ENCODE results near the gene COPS7A. TPM values are rescaled to one million over a fixed set of nuclear protein-coding genes. Genes with fewer than 3 reads are reported as not detected.

Gene COPS7A
- total RNA-seq = 10 to 100 TPM; 61.3 to 71.2 TPM
- long read RNA-seq, transcript COPS7A-215 (8 exons, 2,127 nt) = major isoform, 125 of 228 reads
- long read RNA-seq, transcript COPS7A-202 (7 exons, 1,718 nt) = minor isoform, 20 of 228 reads
- long read RNA-seq, transcript COPS7A-210 (8 exons, 1,832 nt) = minor isoform, 34 of 228 reads
- long read RNA-seq, transcript COPS7A-201 (8 exons, 1,721 nt) = minor isoform, 27 of 228 reads
- long read RNA-seq, partial matches to known transcripts = 6 of 228 reads
- long read RNA-seq, other reads (novel, unspliced or antisense) = 9 of 228 reads

- peak; percentile 98 to 99 for ATAC-seq
- DNase-seq = peak; percentile 99
- intact Hi-C loops (cut with DNase I) = loop anchor here in 1 of 2 donors (2.0 kb wide), 1 partner anchor 61 kb away; the partner anchor contains the start of gene ING4
These were observed at the start of gene COPS7A for GRCh38 chr12:6723607-6724408. Gene COPS7A (plus strand): TSS chr12:6724046. CDS start chr12:6724657, 611 bp downstream.

GRCh38 chr12:6676962-6677361, 46.9 kb upstream of the COPS7A start:
- DNase-seq = no peak
- intact Hi-C loops (cut with DNase I) = no loop called here
- ATAC-seq = no peak

- ATAC-seq = no peak
- no peak for DNase-seq
- intact Hi-C loops (cut with DNase I) = no loop called here
These were observed 39.2 kb upstream of the COPS7A start for GRCh38 chr12:6684609-6685008.

GRCh38 chr12:6685814-6686213, 38.0 kb upstream of the COPS7A start:
- ATAC-seq (no peak), DNase-seq (no peak)
- intact Hi-C loops (cut with DNase I) = no loop called here

GRCh38 chr12:6688543-6688998, 35.3 kb upstream of the COPS7A start:
- ATAC-seq (peak in 1 of 2 donors; percentile 0), DNase-seq (peak; percentile 50)
- intact Hi-C loops (cut with DNase I) = no loop called here

GRCh38 chr12:6688999-6689882, 34.6 kb upstream of the COPS7A start, which contains the start of gene ZNF384:
Gene ZNF384 (minus strand): TSS chr12:6689375. CDS start chr12:6679520, 9,855 bp downstream.
- DNase-seq = peak; percentile 97
- peak; percentile 92 to 93 for ATAC-seq
- intact Hi-C loops (cut with DNase I) = loop anchor here in 1 of 2 donors (1.0 kb wide), 1 partner anchor 26 kb away; the partner anchor contains the start of gene ING4

GRCh38 chr12:6691473-6691872, 32.4 kb upstream of the COPS7A start:
- intact Hi-C loops (cut with DNase I) = loop anchor here in 1 of 2 donors (10.0 kb wide), 1 partner anchor 77 kb away; no protein-coding TSS in a partner anchor
- DNase-seq = no peak
- no peak for ATAC-seq

- DNase-seq (no peak), ATAC-seq (no peak)
- intact Hi-C loops (cut with DNase I) = loop anchor here in 1 of 2 donors (10.0 kb wide), 1 partner anchor 78 kb away; no protein-coding TSS in a partner anchor
These were observed 31.0 kb upstream of the COPS7A start for GRCh38 chr12:6692888-6693287.

GRCh38 chr12:6693832-6694355, 30.0 kb upstream of the COPS7A start:
- ATAC-seq = no peak
- intact Hi-C loops (cut with DNase I) = loop anchor here in 1 of 2 donors (10.0 kb wide), 1 partner anchor 79 kb away; no protein-coding TSS in a partner anchor
- no peak for DNase-seq

- no peak for DNase-seq
- intact Hi-C loops (cut with DNase I) = loop anchor here in 1 of 2 donors (10.0 kb wide), 1 partner anchor 80 kb away; no protein-coding TSS in a partner anchor
These were observed 29.1 kb upstream of the COPS7A start for GRCh38 chr12:6694701-6695100.

GRCh38 chr12:6695313-6696045, 28.4 kb upstream of the COPS7A start:
- no peak for ATAC-seq
- no peak for DNase-seq

More at GRCh38 chr12:6694701-6695100, 29.1 kb upstream of the COPS7A start:
- no peak for ATAC-seq

GRCh38 chr12:6696690-6697583, 26.9 kb upstream of the COPS7A start:
- DNase-seq (no peak), ATAC-seq (no peak)
- intact Hi-C loops (cut with DNase I) = loop anchor here in 1 of 2 donors (10.0 kb wide), 1 partner anchor 82 kb away; no protein-coding TSS in a partner anchor

More at GRCh38 chr12:6695313-6696045, 28.4 kb upstream of the COPS7A start:
- intact Hi-C loops (cut with DNase I) = loop anchor here in 1 of 2 donors (10.0 kb wide), 1 partner anchor 81 kb away; no protein-coding TSS in a partner anchor

- ATAC-seq (no peak), DNase-seq (no peak)
- intact Hi-C loops (cut with DNase I) = loop anchor here in 1 of 2 donors (10.0 kb wide), 1 partner anchor 83 kb away; no protein-coding TSS in a partner anchor
These were observed 26.1 kb upstream of the COPS7A start for GRCh38 chr12:6697584-6698351.

- no peak for DNase-seq
- ATAC-seq = no peak
- intact Hi-C loops (cut with DNase I) = loop anchor here in 1 of 2 donors (10.0 kb wide), 1 partner anchor 84 kb away; no protein-coding TSS in a partner anchor
These were observed 25.3 kb upstream of the COPS7A start for GRCh38 chr12:6698352-6699046.

All from left cardiac atrium (tissue), 4 donors.